ENCODE measurements around the gene OR2T33.
"Not testable (repeated sequence)": the region's sequence is repeated elsewhere in the genome, so short reads cannot be mapped to it uniquely, and the experiment has no call there.

OR2T33 gene

GRCh38 chr1:248277876-248278275, at the start of gene OR2T33:
OR2T33 (minus strand) TSS chr1:248277976; CDS start chr1:248273814, 4,162 bp downstream.
- DNase-seq (ENCODE audit: insufficient read length, low spot score) (no peak), FAIRE-seq (no peak)

- no peak for FAIRE-seq
- no peak for DNase-seq (ENCODE audit: insufficient read length, low spot score)
These were observed 46.7 kb upstream of the OR2T33 start, which contains the start of gene OR2M7 for GRCh38 chr1:248324468-248324867. OR2M7 (minus strand) TSS chr1:248324568; CDS start chr1:248324568, 0 bp downstream.

- FAIRE-seq (no peak), DNase-seq (ENCODE audit: insufficient read length, low spot score) (no peak)
These were observed 39.0 kb upstream of the OR2T33 start for GRCh38 chr1:248316796-248317195.

- FAIRE-seq; DNase-seq (ENCODE audit: insufficient read length, low spot score): not testable (repeated sequence)
These were observed 29.0 kb upstream of the OR2T33 start for GRCh38 chr1:248306740-248307139.

GRCh38 chr1:248306103-248306502, 28.3 kb upstream of the OR2T33 start:
- no peak for DNase-seq (ENCODE audit: insufficient read length, low spot score)
- FAIRE-seq = no peak

GRCh38 chr1:248305672-248306071, 27.9 kb upstream of the OR2T33 start:
- not testable (repeated sequence) for DNase-seq (ENCODE audit: insufficient read length, low spot score); FAIRE-seq

GRCh38 chr1:248303324-248303723, 25.5 kb upstream of the OR2T33 start, which contains the start of gene OR2T12:
OR2T12 (minus strand) TSS chr1:248303424; CDS start chr1:248295578, 7,846 bp downstream.
- DNase-seq (ENCODE audit: insufficient read length, low spot score) (no peak), FAIRE-seq (no peak)

- DNase-seq (ENCODE audit: insufficient read length, low spot score) = no peak
- FAIRE-seq = no peak
These were observed 10.6 kb upstream of the OR2T33 start for GRCh38 chr1:248288391-248288790.

GRCh38 chr1:248273225-248273624, 4.6 kb downstream of the OR2T33 start:
- not testable (repeated sequence) for FAIRE-seq

GRCh38 chr1:248268178-248268577, 9.6 kb downstream of the OR2T33 start:
- FAIRE-seq = no peak
- DNase-seq (ENCODE audit: insufficient read length, low spot score) = no peak

More at GRCh38 chr1:248273225-248273624, 4.6 kb downstream of the OR2T33 start:
- not testable (repeated sequence) for DNase-seq (ENCODE audit: insufficient read length, low spot score)

- not testable (repeated sequence) for DNase-seq (ENCODE audit: insufficient read length, low spot score); FAIRE-seq
These were observed 18.5 kb downstream of the OR2T33 start for GRCh38 chr1:248259309-248259708.

- FAIRE-seq (no peak), DNase-seq (ENCODE audit: insufficient read length, low spot score) (peak; percentile 68)
These were observed 34.6 kb downstream of the OR2T33 start for GRCh38 chr1:248243204-248243603.

GRCh38 chr1:248239478-248239877, 38.3 kb downstream of the OR2T33 start:
- DNase-seq (ENCODE audit: insufficient read length, low spot score) (no peak), FAIRE-seq (no peak)

GRCh38 chr1:248231117-248231516, 46.7 kb downstream of the OR2T33 start, which contains the start of gene OR2M4:
OR2M4 (plus strand) TSS chr1:248231417; CDS start chr1:248238929, 7,512 bp downstream.
- FAIRE-seq = no peak
- no peak for DNase-seq (ENCODE audit: insufficient read length, low spot score)

- FAIRE-seq = no peak
- DNase-seq (ENCODE audit: insufficient read length, low spot score) = no peak
These were observed 48.3 kb downstream of the OR2T33 start for GRCh38 chr1:248229360-248229908.

- FAIRE-seq (no peak), DNase-seq (ENCODE audit: insufficient read length, low spot score) (no peak)
These were observed 52.2 kb downstream of the OR2T33 start for GRCh38 chr1:248225537-248225936.

Measured in HTR-8/SVneo (cell line).